ENCODE data around the gene IRF2BP2.
A peak's percentile ranks its signal among the peaks of the same experiment; 100 is the strongest.
"Not testable (repeated sequence)": the region's sequence is repeated elsewhere in the genome, so short reads cannot be mapped to it uniquely, and the experiment has no call there.

IRF2BP2 gene

GRCh38 chr1:234610061-234610665 is at the start of gene IRF2BP2:
Gene IRF2BP2 (minus strand): TSS chr1:234610178. CDS start chr1:234609494, 684 bp downstream.
- peak; percentile 86 for DNase-seq

GRCh38 chr1:234659538-234659937 is 49.6 kb upstream of the IRF2BP2 start:
- peak; percentile 75 for DNase-seq

- peak; percentile 25 for DNase-seq
Measured at GRCh38 chr1:234658138-234658537, 48.2 kb upstream of the IRF2BP2 start.

- peak; percentile 98 for DNase-seq
Measured at GRCh38 chr1:234656944-234657654, 47.1 kb upstream of the IRF2BP2 start.

- DNase-seq, result peak; percentile 11
Measured at GRCh38 chr1:234656070-234656895, 46.3 kb upstream of the IRF2BP2 start.

- DNase-seq, result no peak
Measured at GRCh38 chr1:234655328-234656069, 45.5 kb upstream of the IRF2BP2 start.

GRCh38 chr1:234654002-234654733 is 44.2 kb upstream of the IRF2BP2 start:
- no peak for DNase-seq

- DNase-seq, result peak; percentile 23
Measured at GRCh38 chr1:234649432-234650081, 39.6 kb upstream of the IRF2BP2 start.

- DNase-seq, result no peak
Measured at GRCh38 chr1:234647758-234648157, 37.8 kb upstream of the IRF2BP2 start.

GRCh38 chr1:234647245-234647644 is 37.3 kb upstream of the IRF2BP2 start:
- DNase-seq, result no peak

GRCh38 chr1:234645964-234646363 is 36.0 kb upstream of the IRF2BP2 start:
- DNase-seq, result peak; percentile 62

- peak; percentile 96 for DNase-seq
Measured at GRCh38 chr1:234645474-234645953, 35.5 kb upstream of the IRF2BP2 start.

- DNase-seq, result no peak
Measured at GRCh38 chr1:234644928-234645327, 35.0 kb upstream of the IRF2BP2 start.

- DNase-seq, result no peak
Measured at GRCh38 chr1:234643850-234644134, 33.8 kb upstream of the IRF2BP2 start.

GRCh38 chr1:234643111-234643849 is 33.3 kb upstream of the IRF2BP2 start:
- no peak for DNase-seq

- DNase-seq, result no peak
Measured at GRCh38 chr1:234642428-234642827, 32.5 kb upstream of the IRF2BP2 start.

- peak; percentile 34 for DNase-seq
Measured at GRCh38 chr1:234639961-234640360, 30.0 kb upstream of the IRF2BP2 start.

GRCh38 chr1:234638832-234639799 is 29.1 kb upstream of the IRF2BP2 start:
- no peak for DNase-seq

- DNase-seq, result not testable (repeated sequence)
Measured at GRCh38 chr1:234634922-234635321, 24.9 kb upstream of the IRF2BP2 start.

- DNase-seq, result no peak
Measured at GRCh38 chr1:234634387-234634786, 24.4 kb upstream of the IRF2BP2 start.
